Vagina (tissue), 2 donors: ENCODE results near the gene APLP2.

Experiments
- CTCF ChIP-seq, 3 experiments: fragments of 450-650 bp in 2 of 3; fragments of 200-600 bp in 1 of 3; sonication (generic) in 1 of 3; IDR thresholded peaks; one replicate each; pipeline ENCODE4 v1.5.1; 2017 to 2019; ENCODE audit warnings: antibody characterized with exemption in 3 of 3, mild to moderate bottlenecking in 2 of 3, moderate library complexity in 2 of 3
- POLR2A ChIP-seq, 2 donors: fragments of 450-650 bp; IDR thresholded peaks; one replicate each; pipeline ENCODE4 v1.6.1; 2017; ENCODE audit warnings: antibody characterized with exemption in 2 of 2, mild to moderate bottlenecking in 2 of 2, moderate library complexity in 2 of 2

GRCh38 chr11:130109386-130109785, 39.7 kb downstream of the APLP2 start:
- TF ChIP-seq CTCF (IDR thresholded peaks at IDR 0.05) (no peak), POLR2A (IDR thresholded peaks at IDR 0.05) (no peak)
